ENCODE measurements around the gene ZMYM2. TPM values are rescaled to one million over a fixed set of nuclear protein-coding genes. Genes with fewer than 3 reads are reported as not detected.

Gene ZMYM2
- total RNA-seq, 4 donors from 2014 or later = 100 to 154 (median 117) TPM

DNA sequence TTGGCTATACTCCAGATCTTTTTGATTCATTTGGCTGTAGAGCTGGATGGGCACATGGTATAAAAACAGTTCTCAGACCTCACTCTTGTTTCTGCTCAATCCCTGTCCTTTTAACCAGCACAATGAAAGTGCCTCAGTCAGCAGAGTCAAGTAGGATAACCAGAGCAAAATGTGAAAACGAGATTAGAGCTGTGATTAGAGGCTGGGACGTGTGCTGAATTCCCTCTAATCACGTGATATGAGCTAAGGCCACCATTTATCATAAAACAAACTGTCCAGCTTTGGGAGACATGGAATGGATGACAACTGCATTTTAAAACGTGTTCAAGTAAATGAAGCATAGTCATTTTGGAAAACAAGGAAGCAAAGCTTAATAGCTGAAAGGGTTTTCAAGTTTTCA lies 148.2 kb downstream of the ZMYM2 start:
- Histone ChIP-seq H3K4me1 (peaks cover 0 to 5% of the 10 kb centered on the region in 2 donors), H3K36me3 (no peaks in the 10 kb centered on the region), H3K9me3 (no peaks in the 10 kb centered on the region), H3K27ac (peak overlapping the region in 2 of 3 donors; percentile 28 to 42), H3K4me3 (replicated peaks in 1 of 3) (no peak overlapping the region), H3K27me3 (no peaks in the 10 kb centered on the region)
- TF ChIP-seq POLR2A (IDR thresholded peaks at IDR 0.05) = no peak
- TF ChIP-seq, protein P1, sequence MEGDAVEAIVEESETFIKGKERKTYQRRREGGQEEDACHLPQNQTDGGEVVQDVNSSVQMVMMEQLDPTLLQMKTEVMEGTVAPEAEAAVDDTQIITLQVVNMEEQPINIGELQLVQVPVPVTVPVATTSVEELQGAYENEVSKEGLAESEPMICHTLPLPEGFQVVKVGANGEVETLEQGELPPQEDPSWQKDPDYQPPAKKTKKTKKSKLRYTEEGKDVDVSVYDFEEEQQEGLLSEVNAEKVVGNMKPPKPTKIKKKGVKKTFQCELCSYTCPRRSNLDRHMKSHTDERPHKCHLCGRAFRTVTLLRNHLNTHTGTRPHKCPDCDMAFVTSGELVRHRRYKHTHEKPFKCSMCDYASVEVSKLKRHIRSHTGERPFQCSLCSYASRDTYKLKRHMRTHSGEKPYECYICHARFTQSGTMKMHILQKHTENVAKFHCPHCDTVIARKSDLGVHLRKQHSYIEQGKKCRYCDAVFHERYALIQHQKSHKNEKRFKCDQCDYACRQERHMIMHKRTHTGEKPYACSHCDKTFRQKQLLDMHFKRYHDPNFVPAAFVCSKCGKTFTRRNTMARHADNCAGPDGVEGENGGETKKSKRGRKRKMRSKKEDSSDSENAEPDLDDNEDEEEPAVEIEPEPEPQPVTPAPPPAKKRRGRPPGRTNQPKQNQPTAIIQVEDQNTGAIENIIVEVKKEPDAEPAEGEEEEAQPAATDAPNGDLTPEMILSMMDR (IDR thresholded peaks at IDR 0.05) = no peak
- DNase-seq = no peak
- 8 to 13% methylated on average over 4 of the region's 4 CpGs for WGBS, 2 donors
- intact Hi-C loops (cut with DNase I) = no loop called here

DNA sequence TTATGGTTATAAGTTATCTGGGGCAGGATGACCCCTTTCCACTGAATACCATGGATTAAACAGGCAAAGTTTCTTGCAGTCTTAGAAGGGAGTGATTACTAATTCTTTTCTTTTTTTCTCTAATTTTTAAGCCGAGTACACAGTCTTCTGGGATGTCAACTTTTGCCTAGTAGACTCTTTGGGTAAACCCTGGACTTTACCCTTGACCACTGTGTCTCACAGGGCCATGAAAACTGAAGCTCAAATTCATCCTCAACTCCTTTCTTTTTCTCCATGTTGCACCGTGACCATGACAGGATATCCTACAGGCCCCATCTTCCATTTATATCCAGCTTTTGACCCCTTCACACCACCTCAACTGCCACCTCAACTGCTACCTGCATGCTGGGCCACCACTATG lies 150.5 kb downstream of the ZMYM2 start:
- 89% methylated on average over 2 of the region's 2 CpGs for WGBS, 2 donors
- peaks cover 0 to 5% of the 10 kb centered on the region in 2 donors for H3K4me1 ChIP-seq
- intact Hi-C loops (cut with DNase I) = no loop called here
- H3K9me3 ChIP-seq = no peaks in the 10 kb centered on the region
- H3K27me3 ChIP-seq = no peaks in the 10 kb centered on the region
- no peak for DNase-seq
- no peak for TF ChIP-seq POLR2A (IDR thresholded peaks at IDR 0.05)
- TF ChIP-seq, protein P1 (IDR thresholded peaks at IDR 0.05) = no peak
- H3K27ac ChIP-seq = no peak overlapping the region
- no peaks in the 10 kb centered on the region for H3K36me3 ChIP-seq
- H3K4me3 ChIP-seq (replicated peaks in 1 of 3) = no peak overlapping the region

DNA sequence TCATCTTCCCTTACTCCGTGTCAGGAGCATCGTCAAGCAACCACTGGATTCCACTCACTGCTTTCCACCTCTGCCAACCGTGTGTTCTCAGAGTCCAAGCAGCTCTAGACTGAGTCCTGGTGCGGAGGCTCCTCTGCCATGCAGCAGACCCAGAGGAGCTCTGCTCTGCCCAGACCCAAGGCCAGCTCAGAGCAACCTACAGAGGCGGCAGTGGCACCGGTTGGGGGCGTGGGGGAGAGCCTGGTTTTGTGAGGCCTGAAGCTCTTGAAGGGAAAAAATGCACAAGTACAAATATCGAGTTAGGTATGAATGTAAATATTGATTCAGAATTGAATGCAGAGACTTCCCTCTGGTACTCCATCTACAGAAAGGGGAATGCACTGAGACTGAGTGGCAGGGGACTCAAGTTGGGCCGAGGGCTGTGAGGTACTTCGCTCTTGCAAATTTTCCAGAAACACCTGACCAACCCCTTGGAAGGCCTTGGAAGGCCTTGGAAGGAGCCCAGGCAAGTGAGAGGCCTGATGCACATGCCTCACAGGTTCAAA lies 155.6 kb downstream of the ZMYM2 start:
- no peak overlapping the region for H3K4me3 ChIP-seq (replicated peaks in 1 of 3)
- H3K27me3 ChIP-seq = no peaks in the 10 kb centered on the region
- TF ChIP-seq, protein P1 (IDR thresholded peaks at IDR 0.05) = no peak
- no peak for TF ChIP-seq POLR2A (IDR thresholded peaks at IDR 0.05)
- DNase-seq = no peak
- WGBS, 2 donors = 67 to 80% methylated on average over 10 of the region's 10 CpGs
- H3K36me3 ChIP-seq = no peaks in the 10 kb centered on the region
- H3K4me1 ChIP-seq = peaks cover 5 to 6% of the 10 kb centered on the region in 2 donors
- H3K9me3 ChIP-seq = no peaks in the 10 kb centered on the region
- intact Hi-C loops (cut with DNase I) = no loop called here
- no peak overlapping the region for H3K27ac ChIP-seq

DNA sequence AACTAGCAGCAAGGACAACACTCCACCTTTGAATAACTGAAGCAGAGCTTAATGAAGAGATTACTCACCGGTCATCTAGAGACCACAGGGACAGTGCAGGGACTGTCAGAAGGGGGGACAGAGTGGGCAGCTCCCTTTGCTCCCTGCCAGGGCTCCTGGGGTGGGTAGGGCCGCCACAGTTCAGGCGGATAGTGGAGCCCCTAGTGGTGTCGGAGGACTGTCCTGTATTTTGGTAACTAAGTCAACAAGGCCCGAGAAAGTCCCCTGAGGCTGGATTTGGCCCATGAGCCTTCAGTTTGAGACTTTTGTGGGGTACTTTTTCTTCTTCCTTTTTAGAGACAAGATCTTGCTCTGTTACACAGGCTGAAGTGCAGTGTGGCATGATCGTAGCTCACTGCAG lies 157.7 kb downstream of the ZMYM2 start:
- H3K4me1 ChIP-seq = peaks cover 6 to 8% of the 10 kb centered on the region in 2 donors
- H3K36me3 ChIP-seq = no peaks in the 10 kb centered on the region
- WGBS, 2 donors = 87 to 89% methylated on average over 6 of the region's 6 CpGs
- no peaks in the 10 kb centered on the region for H3K27me3 ChIP-seq
- TF ChIP-seq, protein P1 (IDR thresholded peaks at IDR 0.05) = no peak
- TF ChIP-seq POLR2A (IDR thresholded peaks at IDR 0.05) = no peak
- no peak overlapping the region for H3K27ac ChIP-seq
- no peak for DNase-seq
- intact Hi-C loops (cut with DNase I) = no loop called here
- H3K9me3 ChIP-seq = no peaks in the 10 kb centered on the region
- H3K4me3 ChIP-seq (replicated peaks in 1 of 3) = no peak overlapping the region

DNA sequence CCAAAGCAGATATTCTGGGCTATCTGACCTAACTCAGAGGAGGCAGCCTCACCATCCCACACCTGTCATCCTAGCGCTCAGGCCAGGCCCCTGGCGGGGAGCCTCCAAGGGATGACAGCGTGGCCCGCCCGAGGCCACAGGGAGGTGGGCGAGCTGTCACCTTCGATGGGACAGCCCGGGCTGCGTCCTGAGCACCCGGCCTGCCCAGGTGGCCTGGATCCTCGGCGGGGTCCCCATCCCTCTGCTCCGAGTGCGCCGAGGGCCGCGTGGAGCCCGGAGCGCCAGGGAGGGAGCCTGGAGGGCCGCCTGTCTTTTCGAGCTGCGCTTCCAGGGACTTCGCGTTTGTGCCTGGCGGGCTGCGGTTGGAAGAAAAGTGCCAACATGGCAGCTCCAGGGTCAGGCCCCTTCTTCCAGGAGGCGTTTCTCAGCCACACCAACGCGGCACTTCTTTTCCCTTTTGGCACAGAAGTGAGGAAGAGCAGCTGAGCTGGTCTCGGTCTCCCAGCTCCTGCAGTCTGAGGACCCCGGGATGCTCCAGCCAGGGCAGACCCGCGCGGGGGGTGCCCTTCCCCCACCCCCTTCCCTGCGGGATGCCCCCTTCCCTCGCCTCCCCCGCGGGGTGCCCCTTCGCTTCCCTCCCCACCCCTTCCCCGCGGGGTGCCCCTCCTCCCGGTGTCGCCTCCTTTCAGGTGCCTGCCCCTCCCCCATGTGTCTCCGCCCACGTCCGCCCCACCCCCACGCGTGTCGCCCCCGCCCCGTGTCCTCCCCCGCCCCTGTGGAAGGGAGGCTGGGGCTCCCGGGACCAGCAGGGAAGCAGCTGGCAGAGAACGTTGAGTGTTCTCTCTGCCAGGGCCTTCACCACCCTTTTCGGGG lies 160.0 kb downstream of the ZMYM2 start:
- H3K4me1 ChIP-seq = peaks cover 6 to 8% of the 10 kb centered on the region in 2 donors
- H3K27ac ChIP-seq = peak overlapping the region; percentile 68 to 92 (median 92)
- intact Hi-C loops (cut with DNase I) = no loop called here
- TF ChIP-seq, protein P1 (IDR thresholded peaks at IDR 0.05) = no peak
- no peak for TF ChIP-seq POLR2A (IDR thresholded peaks at IDR 0.05)
- H3K9me3 ChIP-seq = no peaks in the 10 kb centered on the region
- H3K27me3 ChIP-seq = no peaks in the 10 kb centered on the region
- DNase-seq = peak; percentile 80
- 6 to 7% methylated on average over 11 to 30 of the region's 55 CpGs for WGBS, 2 donors
- H3K4me3 ChIP-seq (replicated peaks in 1 of 3) = peak overlapping the region; percentile 29 to 60 (median 57)
- no peaks in the 10 kb centered on the region for H3K36me3 ChIP-seq

All from thyroid gland (tissue), 4 donors.